ENCODE results near the gene BIN2. TPM values are rescaled to one million over a fixed set of nuclear protein-coding genes. Genes with fewer than 3 reads are reported as not detected.

The BIN2 gene
- total RNA-seq, 1 experiment from 2014 or later: 0.39 TPM

DNA sequence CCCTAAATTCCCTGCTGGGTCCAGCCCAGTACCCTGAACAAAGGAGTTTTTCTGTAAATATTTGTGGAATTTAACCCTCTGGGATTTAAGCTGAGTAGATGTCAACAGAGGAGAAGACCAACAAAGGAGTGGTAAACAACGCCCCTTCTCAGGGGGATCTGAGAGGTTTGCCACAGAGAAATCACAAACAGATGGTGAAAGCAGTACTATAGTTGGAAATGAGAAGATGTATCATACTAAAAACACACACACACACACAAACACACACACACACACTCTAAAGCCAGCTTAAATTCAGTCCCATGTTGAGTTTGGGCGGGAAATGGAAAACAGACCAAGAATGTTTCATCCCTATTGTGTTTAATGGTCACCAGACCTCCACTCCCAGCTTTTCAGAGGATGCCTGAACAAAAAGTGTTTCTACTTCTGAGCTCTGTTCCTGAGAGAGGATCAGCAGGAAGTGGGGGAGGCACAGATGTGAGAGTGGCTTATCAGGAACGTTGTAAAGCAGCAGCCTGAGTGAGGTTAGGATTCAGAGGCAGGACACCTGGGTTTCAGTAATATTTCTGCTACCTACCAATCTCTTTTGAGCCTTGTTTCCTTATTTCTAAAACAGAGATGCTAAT, 3.2 kb downstream of the BIN2 start:
- ATAC-seq (no peak), DNase-seq (ENCODE audit: low read depth, low spot score) (no peak)
- BruUV-seq (replicated peaks): no TSS peak
- ChIA-PET POLR2A (no interaction called here), CTCF (interaction anchor here (0.6 kb wide), 1 partner anchor 60 kb away, joined by 11 read pairs; no protein-coding TSS in a partner anchor)
- no peaks in the 10 kb centered on the region for H3K4me1 ChIP-seq (ENCODE audit: control insufficient read depth, insufficient read depth, low read length)
- H3K9me3 ChIP-seq (ENCODE audit: control insufficient read depth, insufficient read depth, low read depth, low read length): no peaks in the 10 kb centered on the region
- H3K27me3 ChIP-seq (ENCODE audit: control insufficient read depth, insufficient read depth, low read length): no peaks in the 10 kb centered on the region
- no peaks in the 10 kb centered on the region for H3K36me3 ChIP-seq (ENCODE audit: control insufficient read depth, insufficient read depth, low read length)
- intact Hi-C loops (cut with micrococcal nuclease; ENCODE audit: unreplicated experiment): no loop called here
- no peak overlapping the region for H3K27ac ChIP-seq (ENCODE audit: low read length)
- H3K4me3 ChIP-seq (ENCODE audit: low read depth in 2 of 2, low read length in 2 of 2): no peak overlapping the region
- in situ Hi-C loops (cut with HindIII; ENCODE audit: low pct_unique_long_range_greater_than_20kb, low sequenced_read_pairs): no loop called here
- TF ChIP-seq POLR2AphosphoS5 (IDR thresholded peaks at IDR 0.05; ENCODE audit: low read depth, low read length) (no peak), SIN3A (IDR thresholded peaks at IDR 0.05; ENCODE audit: borderline replicate concordance, insufficient read depth, low read depth, low read length) (no peak), REST (IDR thresholded peaks at IDR 0.05; ENCODE audit: insufficient read depth in 1 of 2, low read depth in 2 of 2, low read length in 1 of 2) (no peak), TCF7L2 (IDR thresholded peaks at IDR 0.05; ENCODE audit: low read depth, low read length) (no peak)
- TF ChIP-seq, protein P1, sequence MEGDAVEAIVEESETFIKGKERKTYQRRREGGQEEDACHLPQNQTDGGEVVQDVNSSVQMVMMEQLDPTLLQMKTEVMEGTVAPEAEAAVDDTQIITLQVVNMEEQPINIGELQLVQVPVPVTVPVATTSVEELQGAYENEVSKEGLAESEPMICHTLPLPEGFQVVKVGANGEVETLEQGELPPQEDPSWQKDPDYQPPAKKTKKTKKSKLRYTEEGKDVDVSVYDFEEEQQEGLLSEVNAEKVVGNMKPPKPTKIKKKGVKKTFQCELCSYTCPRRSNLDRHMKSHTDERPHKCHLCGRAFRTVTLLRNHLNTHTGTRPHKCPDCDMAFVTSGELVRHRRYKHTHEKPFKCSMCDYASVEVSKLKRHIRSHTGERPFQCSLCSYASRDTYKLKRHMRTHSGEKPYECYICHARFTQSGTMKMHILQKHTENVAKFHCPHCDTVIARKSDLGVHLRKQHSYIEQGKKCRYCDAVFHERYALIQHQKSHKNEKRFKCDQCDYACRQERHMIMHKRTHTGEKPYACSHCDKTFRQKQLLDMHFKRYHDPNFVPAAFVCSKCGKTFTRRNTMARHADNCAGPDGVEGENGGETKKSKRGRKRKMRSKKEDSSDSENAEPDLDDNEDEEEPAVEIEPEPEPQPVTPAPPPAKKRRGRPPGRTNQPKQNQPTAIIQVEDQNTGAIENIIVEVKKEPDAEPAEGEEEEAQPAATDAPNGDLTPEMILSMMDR (IDR thresholded peaks at IDR 0.05): no peak

DNA sequence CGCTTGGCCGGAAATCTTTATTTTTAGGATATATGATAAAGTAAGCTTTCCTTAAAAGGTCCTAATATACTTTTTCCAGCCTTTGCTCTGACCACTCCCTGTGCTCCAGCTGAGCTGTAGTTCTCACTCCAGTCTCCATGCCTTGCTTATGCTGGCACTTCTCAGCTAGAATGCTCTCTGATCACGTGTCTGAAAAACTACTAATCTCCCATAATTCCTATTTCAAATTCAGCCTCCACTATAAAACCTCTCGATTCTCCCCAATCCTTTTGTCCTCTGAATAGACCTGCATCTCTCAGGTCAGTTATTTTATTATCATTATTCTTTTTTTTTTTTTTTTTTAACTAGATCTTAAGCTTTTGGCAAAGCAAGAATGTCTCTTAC, 3.7 kb downstream of the BIN2 start:
- ChIA-PET POLR2A (no interaction called here), CTCF (interaction anchor here (0.6 kb wide), 1 partner anchor 60 kb away, joined by 11 read pairs; no protein-coding TSS in a partner anchor)
- no peak for TF ChIP-seq POLR2AphosphoS5 (IDR thresholded peaks at IDR 0.05; ENCODE audit: low read depth, low read length)
- TF ChIP-seq, protein P1 (IDR thresholded peaks at IDR 0.05): no peak
- no peak for TF ChIP-seq SIN3A (IDR thresholded peaks at IDR 0.05; ENCODE audit: borderline replicate concordance, insufficient read depth, low read depth, low read length)
- TF ChIP-seq REST (IDR thresholded peaks at IDR 0.05; ENCODE audit: insufficient read depth in 1 of 2, low read depth in 2 of 2, low read length in 1 of 2): no peak
- TF ChIP-seq TCF7L2 (IDR thresholded peaks at IDR 0.05; ENCODE audit: low read depth, low read length): no peak
- BruUV-seq (replicated peaks): no TSS peak
- Histone ChIP-seq H3K27me3 (ENCODE audit: control insufficient read depth, insufficient read depth, low read length) (no peaks in the 10 kb centered on the region), H3K4me3 (ENCODE audit: low read depth in 2 of 2, low read length in 2 of 2) (no peak overlapping the region), H3K4me1 (ENCODE audit: control insufficient read depth, insufficient read depth, low read length) (no peaks in the 10 kb centered on the region), H3K27ac (ENCODE audit: low read length) (no peak overlapping the region), H3K9me3 (ENCODE audit: control insufficient read depth, insufficient read depth, low read depth, low read length) (no peaks in the 10 kb centered on the region), H3K36me3 (ENCODE audit: control insufficient read depth, insufficient read depth, low read length) (no peaks in the 10 kb centered on the region)
- DNase-seq (ENCODE audit: low read depth, low spot score) (no peak), ATAC-seq (no peak)
- intact Hi-C loops (cut with micrococcal nuclease; ENCODE audit: unreplicated experiment): no loop called here
- in situ Hi-C loops (cut with HindIII; ENCODE audit: low pct_unique_long_range_greater_than_20kb, low sequenced_read_pairs): no loop called here

Data from Panc1 (cell line).